GM21737 (cell line): Measurements from ENCODE around the gene FUT3.
"Not testable (repeated sequence)": the region's sequence is repeated elsewhere in the genome, so short reads cannot be mapped to it uniquely, and the experiment has no call there.

ENCODE experiments used
- ATAC-seq: cut with Tn5 transposase; IDR thresholded peaks from one replicate; pipeline ENCODE4 v1.9.1; 2021; ENCODE audit warnings: mild to moderate bottlenecking, moderate library complexity; ENCODE audit not compliant: unreplicated experiment

Gene FUT3

GRCh38 chr19:5851302-5851701, at the start of gene FUT3:
FUT3 (minus strand) TSS chr19:5851449.
- ATAC-seq: no peak

GRCh38 chr19:5900976-5901375, 49.7 kb upstream of the FUT3 start:
- ATAC-seq: no peak

GRCh38 chr19:5899728-5900526, 48.7 kb upstream of the FUT3 start:
- ATAC-seq: no peak

- no peak for ATAC-seq
Measured at GRCh38 chr19:5897189-5897969, 46.1 kb upstream of the FUT3 start.

GRCh38 chr19:5896365-5897076, 45.3 kb upstream of the FUT3 start:
- ATAC-seq: no peak

- no peak for ATAC-seq
Measured at GRCh38 chr19:5895890-5896289, 44.6 kb upstream of the FUT3 start.

- no peak for ATAC-seq
Measured at GRCh38 chr19:5895409-5895808, 44.2 kb upstream of the FUT3 start.

GRCh38 chr19:5894704-5895349, 43.6 kb upstream of the FUT3 start:
- no peak for ATAC-seq

- no peak for ATAC-seq
Measured at GRCh38 chr19:5893907-5894703, 42.9 kb upstream of the FUT3 start.

GRCh38 chr19:5893296-5893903, 42.2 kb upstream of the FUT3 start:
- no peak for ATAC-seq

GRCh38 chr19:5892772-5893275, 41.6 kb upstream of the FUT3 start:
- ATAC-seq: no peak

GRCh38 chr19:5891938-5892771, 40.9 kb upstream of the FUT3 start:
- no peak for ATAC-seq

- no peak for ATAC-seq
Measured at GRCh38 chr19:5891572-5891937, 40.3 kb upstream of the FUT3 start.

GRCh38 chr19:5890099-5890498, 38.9 kb upstream of the FUT3 start:
- ATAC-seq: no peak

- no peak for ATAC-seq
Measured at GRCh38 chr19:5889288-5889971, 38.2 kb upstream of the FUT3 start.

GRCh38 chr19:5884065-5884811, 33.0 kb upstream of the FUT3 start:
- not testable (repeated sequence) for ATAC-seq

GRCh38 chr19:5883157-5883873, 32.1 kb upstream of the FUT3 start:
- ATAC-seq: not testable (repeated sequence)
